Osteoblast (primary cell): ENCODE data around the gene ALKBH4. TPM values are rescaled to one million over a fixed set of nuclear protein-coding genes. Genes with fewer than 3 reads are reported as not detected.

Source experiments
- DNase-seq: peaks from one replicate; pipeline ENCODE4 v3.0.0; 2011; ENCODE audit warnings: low spot score, mixed read lengths; ENCODE audit not compliant: insufficient read length; ENCODE audit errors: missing footprints
- H2AFZ ChIP-seq: 2 replicates; pipeline ENCODE4 v1.6.0; 2011; ENCODE audit warnings: mild to moderate bottlenecking, low read length
- H3K27ac ChIP-seq: 2 replicates; pipeline ENCODE4 v1.5.1; 2011; ENCODE audit warnings: mild to moderate bottlenecking, low read depth, low read length, moderate library complexity
- H3K27me3 ChIP-seq: 2 replicates; pipeline ENCODE4 v1.6.0; 2012; ENCODE audit warnings: mild to moderate bottlenecking, control low read depth, inconsistent platforms, low read length, moderate library complexity; ENCODE audit not compliant: insufficient read depth
- H3K36me3 ChIP-seq: 2 replicates; pipeline ENCODE4 v1.5.1; 2011; ENCODE audit warnings: mild to moderate bottlenecking, low read length, control low read depth, moderate library complexity; ENCODE audit not compliant: insufficient read depth
- H3K4me1 ChIP-seq: 2 replicates; pipeline ENCODE4 v1.5.1; 2011; ENCODE audit warnings: mild to moderate bottlenecking, low read length, control low read depth, moderate library complexity; ENCODE audit not compliant: insufficient read depth
- H3K4me2 ChIP-seq: 2 replicates; pipeline ENCODE4 v1.6.0; 2011; ENCODE audit warnings: mild to moderate bottlenecking, low read length; ENCODE audit not compliant: insufficient read depth
- H3K4me3 ChIP-seq: fragments of 200-600 bp; sonication (generic); 3 replicates; pipeline ENCODE4 v1.5.1; 2012; ENCODE audit warnings: mild to moderate bottlenecking, low read length, inconsistent platforms; ENCODE audit not compliant: insufficient read depth
- H3K79me2 ChIP-seq: 2 replicates; pipeline ENCODE4 v1.6.0; 2012; ENCODE audit warnings: mild to moderate bottlenecking, low read length, control low read depth, inconsistent platforms; ENCODE audit not compliant: insufficient read depth
- H3K9me3 ChIP-seq: 2 replicates; pipeline ENCODE4 v1.5.1; 2011; ENCODE audit warnings: low read depth, low read length, control low read depth
- H4K20me1 ChIP-seq: 2 replicates; pipeline ENCODE4 v1.6.0; 2012; ENCODE audit warnings: mild to moderate bottlenecking, low read length, control low read depth; ENCODE audit not compliant: insufficient read depth
- CTCF ChIP-seq: IDR thresholded peaks from 2 replicates; pipeline ENCODE4 v1.5.1; 2011; ENCODE audit warnings: mild to moderate bottlenecking, low read depth, low read length, moderate library complexity; ENCODE audit errors: extremely low read depth
- total RNA-seq: library from RNA; depleted of rRNA; stranded (reverse); fragments of >200 nt; gene quantifications from 2 replicates; pipeline ENCODE4 v1.2.3, GENCODE V29; 2012

The ALKBH4 gene
- total RNA-seq, 1 donor, result 16.3 TPM

GRCh38 chr7:102445674-102446071, 19.0 kb downstream of the ALKBH4 start:
- Histone ChIP-seq H3K4me3 (no peak overlapping the region), H3K4me1 (no peaks in the 10 kb centered on the region), H3K9me3 (no peaks in the 10 kb centered on the region), H2AFZ (no peak overlapping the region), H4K20me1 (peaks cover 5% of the 10 kb centered on the region), H3K4me2 (no peak overlapping the region), H3K27me3 (no peaks in the 10 kb centered on the region), H3K36me3 (peaks cover 21% of the 10 kb centered on the region), H3K27ac (no peak overlapping the region), H3K79me2 (no peaks in the 10 kb centered on the region)
- DNase-seq, result no peak
- TF ChIP-seq CTCF, result no peak

GRCh38 chr7:102444961-102445673, 19.5 kb downstream of the ALKBH4 start:
- Histone ChIP-seq H3K27me3 (no peaks in the 10 kb centered on the region), H4K20me1 (peaks cover 3% of the 10 kb centered on the region), H2AFZ (no peak overlapping the region), H3K27ac (no peak overlapping the region), H3K36me3 (peaks cover 27% of the 10 kb centered on the region), H3K4me1 (peaks cover 4% of the 10 kb centered on the region), H3K4me2 (no peak overlapping the region), H3K79me2 (no peaks in the 10 kb centered on the region), H3K4me3 (no peak overlapping the region), H3K9me3 (no peaks in the 10 kb centered on the region)
- peak; percentile 52 for DNase-seq
- TF ChIP-seq CTCF, result no peak

GRCh38 chr7:102439963-102440795, 24.5 kb downstream of the ALKBH4 start:
- Histone ChIP-seq H3K79me2 (peaks cover 14% of the 10 kb centered on the region), H3K27me3 (no peaks in the 10 kb centered on the region), H3K36me3 (peaks cover 36% of the 10 kb centered on the region), H3K4me3 (peak overlapping the region; percentile 22), H3K4me1 (peaks cover 12% of the 10 kb centered on the region), H4K20me1 (peaks cover 1% of the 10 kb centered on the region), H2AFZ (no peak overlapping the region), H3K9me3 (no peaks in the 10 kb centered on the region), H3K27ac (peak overlapping the region; percentile 51), H3K4me2 (peak overlapping the region; percentile 32)
- TF ChIP-seq CTCF, result no peak
- DNase-seq, result peak; percentile 94

GRCh38 chr7:102436118-102436517, 28.5 kb downstream of the ALKBH4 start:
- no peak overlapping the region for H3K27ac ChIP-seq
- H2AFZ ChIP-seq, result no peak overlapping the region
- DNase-seq, result peak; percentile 65
- peaks cover 31% of the 10 kb centered on the region for H3K79me2 ChIP-seq
- no peak overlapping the region for H3K4me3 ChIP-seq
- H4K20me1 ChIP-seq, result peaks cover 2% of the 10 kb centered on the region
- H3K4me2 ChIP-seq, result no peak overlapping the region
- H3K27me3 ChIP-seq, result no peaks in the 10 kb centered on the region
- H3K36me3 ChIP-seq, result peaks cover 28% of the 10 kb centered on the region
- H3K9me3 ChIP-seq, result no peaks in the 10 kb centered on the region
- H3K4me1 ChIP-seq, result peaks cover 14% of the 10 kb centered on the region
- no peak for TF ChIP-seq CTCF
